NCI-H2081 treated with DMSO at 0.1 percent for 48 hours (cell line): Measurements from ENCODE around the gene CXXC5.
"Not testable (repeated sequence)": the region's sequence is repeated elsewhere in the genome, so short reads cannot be mapped to it uniquely, and the experiment has no call there.

Experiments used
- DNase-seq: peaks from one replicate; lab custom pipeline; 2025; lab: John Stamatoyannopoulos, UW

CXXC5 gene

GRCh38 chr5:139648205-139649081 lies at the start of gene CXXC5:
Gene CXXC5 (plus strand): TSS chr5:139648349. CDS start chr5:139680524, 32,175 bp downstream.
- no peak for DNase-seq

GRCh38 chr5:139598601-139598965 lies 49.6 kb upstream of the CXXC5 start:
- DNase-seq = not testable (repeated sequence)

GRCh38 chr5:139600336-139600949 lies 47.7 kb upstream of the CXXC5 start:
- no peak for DNase-seq

- DNase-seq = no peak
Observed at GRCh38 chr5:139601429-139601828, 46.7 kb upstream of the CXXC5 start.

GRCh38 chr5:139601948-139602347 lies 46.2 kb upstream of the CXXC5 start:
- DNase-seq = not testable (repeated sequence)

- DNase-seq = no peak
Observed at GRCh38 chr5:139605887-139606286, 42.3 kb upstream of the CXXC5 start.

GRCh38 chr5:139611703-139612584 lies 36.2 kb upstream of the CXXC5 start:
- no peak for DNase-seq

GRCh38 chr5:139619861-139620260 lies 28.3 kb upstream of the CXXC5 start:
- no peak for DNase-seq

GRCh38 chr5:139625398-139625797 lies 22.8 kb upstream of the CXXC5 start:
- not testable (repeated sequence) for DNase-seq

- DNase-seq = no peak
Observed at GRCh38 chr5:139630855-139631254, 17.3 kb upstream of the CXXC5 start.

GRCh38 chr5:139631520-139632165 lies 16.5 kb upstream of the CXXC5 start:
- no peak for DNase-seq

- DNase-seq = no peak
Observed at GRCh38 chr5:139633295-139634027, 14.7 kb upstream of the CXXC5 start.

GRCh38 chr5:139634028-139634325 lies 14.2 kb upstream of the CXXC5 start:
- DNase-seq = no peak

- DNase-seq = no peak
Observed at GRCh38 chr5:139634541-139634940, 13.6 kb upstream of the CXXC5 start.

GRCh38 chr5:139635191-139635590 lies 13.0 kb upstream of the CXXC5 start:
- no peak for DNase-seq

GRCh38 chr5:139635606-139636206 lies 12.4 kb upstream of the CXXC5 start:
- DNase-seq = no peak

- DNase-seq = no peak
Observed at GRCh38 chr5:139636207-139636792, 11.8 kb upstream of the CXXC5 start.

- DNase-seq = no peak
Observed at GRCh38 chr5:139636975-139637408, 11.2 kb upstream of the CXXC5 start.

GRCh38 chr5:139637438-139638089 lies 10.6 kb upstream of the CXXC5 start:
- no peak for DNase-seq
